ENCODE measurements around the gene NPAS3. TPM values are rescaled to one million over a fixed set of nuclear protein-coding genes. Genes with fewer than 3 reads are reported as not detected.
A peak's percentile ranks its signal among the peaks of the same experiment; 100 is the strongest.

The NPAS3 gene
- polyA plus RNA-seq, 1 donor = 1.0 TPM

GRCh38 chr14:32920696-32921276, 17.9 kb upstream of the NPAS3 start:
- Histone ChIP-seq H3K36me3 (ENCODE audit: control insufficient read depth, insufficient read depth, low read length) (no peaks in the 10 kb centered on the region), H3K4me1 (ENCODE audit: control insufficient read depth, insufficient read depth, low read length) (no peaks in the 10 kb centered on the region), H3K4me3 (ENCODE audit: low read length) (no peak overlapping the region), H3K9me3 (ENCODE audit: control insufficient read depth, low read depth, low read length) (no peaks in the 10 kb centered on the region), H3K27ac (ENCODE audit: low read length) (no peak overlapping the region), H3K27me3 (ENCODE audit: control insufficient read depth, insufficient read depth, low read length) (no peaks in the 10 kb centered on the region)
- no peak for DNase-seq
- WGBS (ENCODE audit: insufficient coverage, low lambda C conversion rate) = no CpG with 5 or more reads among the region's 6 CpGs

GRCh38 chr14:32925439-32925838, 13.2 kb upstream of the NPAS3 start:
- Histone ChIP-seq H3K9me3 (ENCODE audit: control insufficient read depth, low read depth, low read length) (no peaks in the 10 kb centered on the region), H3K27me3 (ENCODE audit: control insufficient read depth, insufficient read depth, low read length) (peaks cover 2% of the 10 kb centered on the region), H3K27ac (ENCODE audit: low read length) (no peak overlapping the region), H3K4me1 (ENCODE audit: control insufficient read depth, insufficient read depth, low read length) (no peaks in the 10 kb centered on the region), H3K36me3 (ENCODE audit: control insufficient read depth, insufficient read depth, low read length) (no peaks in the 10 kb centered on the region), H3K4me3 (ENCODE audit: low read length) (no peak overlapping the region)
- no peak for DNase-seq

GRCh38 chr14:32932302-32932913, 6.3 kb upstream of the NPAS3 start:
- WGBS (ENCODE audit: insufficient coverage, low lambda C conversion rate) = no CpG with 5 or more reads among the region's 30 CpGs

GRCh38 chr14:32932914-32933628, 5.6 kb upstream of the NPAS3 start:
- WGBS (ENCODE audit: insufficient coverage, low lambda C conversion rate) = no CpG with 5 or more reads among the region's 59 CpGs
- H3K27me3 ChIP-seq (ENCODE audit: control insufficient read depth, insufficient read depth, low read length) = peaks cover 69% of the 10 kb centered on the region
- peaks cover 7% of the 10 kb centered on the region for H3K9me3 ChIP-seq (ENCODE audit: control insufficient read depth, low read depth, low read length)
- peak overlapping the region; percentile 17 for H3K4me3 ChIP-seq (ENCODE audit: low read length)
- peaks cover 18% of the 10 kb centered on the region for H3K4me1 ChIP-seq (ENCODE audit: control insufficient read depth, insufficient read depth, low read length)
- DNase-seq = no peak
- H3K36me3 ChIP-seq (ENCODE audit: control insufficient read depth, insufficient read depth, low read length) = no peaks in the 10 kb centered on the region
- no peak overlapping the region for H3K27ac ChIP-seq (ENCODE audit: low read length)

More at GRCh38 chr14:32932302-32932913, 6.3 kb upstream of the NPAS3 start:
- peaks cover 18% of the 10 kb centered on the region for H3K4me1 ChIP-seq (ENCODE audit: control insufficient read depth, insufficient read depth, low read length)
- H3K27ac ChIP-seq (ENCODE audit: low read length) = no peak overlapping the region
- peaks cover 7% of the 10 kb centered on the region for H3K9me3 ChIP-seq (ENCODE audit: control insufficient read depth, low read depth, low read length)
- no peak for DNase-seq
- peaks cover 62% of the 10 kb centered on the region for H3K27me3 ChIP-seq (ENCODE audit: control insufficient read depth, insufficient read depth, low read length)
- peak overlapping the region; percentile 17 for H3K4me3 ChIP-seq (ENCODE audit: low read length)
- H3K36me3 ChIP-seq (ENCODE audit: control insufficient read depth, insufficient read depth, low read length) = no peaks in the 10 kb centered on the region

GRCh38 chr14:32933629-32934072, 5.0 kb upstream of the NPAS3 start:
- DNase-seq = peak in 1 of 2 donors; percentile 7
- Histone ChIP-seq H3K4me1 (ENCODE audit: control insufficient read depth, insufficient read depth, low read length) (peaks cover 18% of the 10 kb centered on the region), H3K27me3 (ENCODE audit: control insufficient read depth, insufficient read depth, low read length) (peaks cover 73% of the 10 kb centered on the region), H3K27ac (ENCODE audit: low read length) (no peak overlapping the region), H3K9me3 (ENCODE audit: control insufficient read depth, low read depth, low read length) (peaks cover 11% of the 10 kb centered on the region), H3K4me3 (ENCODE audit: low read length) (peak overlapping the region; percentile 17), H3K36me3 (ENCODE audit: control insufficient read depth, insufficient read depth, low read length) (no peaks in the 10 kb centered on the region)
- no CpG with 5 or more reads among the region's 19 CpGs for WGBS (ENCODE audit: insufficient coverage, low lambda C conversion rate)

GRCh38 chr14:32934073-32934880, 4.4 kb upstream of the NPAS3 start:
- H3K4me3 ChIP-seq (ENCODE audit: low read length) = peak overlapping the region; percentile 17
- no peaks in the 10 kb centered on the region for H3K36me3 ChIP-seq (ENCODE audit: control insufficient read depth, insufficient read depth, low read length)
- H3K27ac ChIP-seq (ENCODE audit: low read length) = no peak overlapping the region
- H3K27me3 ChIP-seq (ENCODE audit: control insufficient read depth, insufficient read depth, low read length) = peaks cover 73% of the 10 kb centered on the region
- peak; percentile 13 to 37 for DNase-seq
- peaks cover 11% of the 10 kb centered on the region for H3K9me3 ChIP-seq (ENCODE audit: control insufficient read depth, low read depth, low read length)
- no CpG with 5 or more reads among the region's 72 CpGs for WGBS (ENCODE audit: insufficient coverage, low lambda C conversion rate)
- peaks cover 18% of the 10 kb centered on the region for H3K4me1 ChIP-seq (ENCODE audit: control insufficient read depth, insufficient read depth, low read length)

- WGBS (ENCODE audit: insufficient coverage, low lambda C conversion rate) = no CpG with 5 or more reads among the region's 42 CpGs
- Histone ChIP-seq H3K9me3 (ENCODE audit: control insufficient read depth, low read depth, low read length) (peaks cover 11% of the 10 kb centered on the region), H3K27me3 (ENCODE audit: control insufficient read depth, insufficient read depth, low read length) (peaks cover 76% of the 10 kb centered on the region), H3K36me3 (ENCODE audit: control insufficient read depth, insufficient read depth, low read length) (no peaks in the 10 kb centered on the region), H3K27ac (ENCODE audit: low read length) (no peak overlapping the region), H3K4me3 (ENCODE audit: low read length) (peak overlapping the region; percentile 16), H3K4me1 (ENCODE audit: control insufficient read depth, insufficient read depth, low read length) (peaks cover 18% of the 10 kb centered on the region)
- no peak for DNase-seq
Measured at GRCh38 chr14:32934881-32935633, 3.6 kb upstream of the NPAS3 start.

GRCh38 chr14:32939254-32940065, 781 bp downstream of the NPAS3 start:
- H3K4me3 ChIP-seq (ENCODE audit: low read length) = peak overlapping the region; percentile 53
- peaks cover 2% of the 10 kb centered on the region for H3K4me1 ChIP-seq (ENCODE audit: control insufficient read depth, insufficient read depth, low read length)
- peak; percentile 57 to 65 for DNase-seq
- H3K27ac ChIP-seq (ENCODE audit: low read length) = peak overlapping the region; percentile 50
- peaks cover 52% of the 10 kb centered on the region for H3K27me3 ChIP-seq (ENCODE audit: control insufficient read depth, insufficient read depth, low read length)
- peaks cover 4% of the 10 kb centered on the region for H3K9me3 ChIP-seq (ENCODE audit: control insufficient read depth, low read depth, low read length)
- no peaks in the 10 kb centered on the region for H3K36me3 ChIP-seq (ENCODE audit: control insufficient read depth, insufficient read depth, low read length)
- 0% methylated on average over 4 of the region's 80 CpGs for WGBS (ENCODE audit: insufficient coverage, low lambda C conversion rate)

- peak overlapping the region; percentile 53 for H3K4me3 ChIP-seq (ENCODE audit: low read length)
- peaks cover 4% of the 10 kb centered on the region for H3K9me3 ChIP-seq (ENCODE audit: control insufficient read depth, low read depth, low read length)
- no peaks in the 10 kb centered on the region for H3K36me3 ChIP-seq (ENCODE audit: control insufficient read depth, insufficient read depth, low read length)
- H3K4me1 ChIP-seq (ENCODE audit: control insufficient read depth, insufficient read depth, low read length) = no peaks in the 10 kb centered on the region
- 14% methylated on average over 5 of the region's 13 CpGs for WGBS (ENCODE audit: insufficient coverage, low lambda C conversion rate)
- peaks cover 47% of the 10 kb centered on the region for H3K27me3 ChIP-seq (ENCODE audit: control insufficient read depth, insufficient read depth, low read length)
- peak in 1 of 2 donors; percentile 17 for DNase-seq
- peak overlapping the region; percentile 50 for H3K27ac ChIP-seq (ENCODE audit: low read length)
Measured at GRCh38 chr14:32940066-32940651, 1.5 kb downstream of the NPAS3 start.
